Sigmoid colon (tissue), 4 donors: ENCODE data around the gene C12orf57.

Experiments
- EP300 ChIP-seq, 4 donors: sonication (generic); formaldehyde crosslinking; IDR thresholded peaks; one replicate each; pipeline ENCODE4 v1.6.1; 2017; ENCODE audit warnings: antibody characterized with exemption in 4 of 4
- TF ChIP-seq, protein P1 (sequence below), 4 experiments: fragments of 450-650 bp in 3 of 4; fragments of 200-600 bp in 1 of 4; IDR thresholded peaks; one replicate each; pipeline ENCODE4 v1.5.1; 2016 to 2019; ENCODE audit warnings: antibody characterized with exemption in 4 of 4, mild to moderate bottlenecking in 3 of 4, moderate library complexity in 2 of 4

DNA sequence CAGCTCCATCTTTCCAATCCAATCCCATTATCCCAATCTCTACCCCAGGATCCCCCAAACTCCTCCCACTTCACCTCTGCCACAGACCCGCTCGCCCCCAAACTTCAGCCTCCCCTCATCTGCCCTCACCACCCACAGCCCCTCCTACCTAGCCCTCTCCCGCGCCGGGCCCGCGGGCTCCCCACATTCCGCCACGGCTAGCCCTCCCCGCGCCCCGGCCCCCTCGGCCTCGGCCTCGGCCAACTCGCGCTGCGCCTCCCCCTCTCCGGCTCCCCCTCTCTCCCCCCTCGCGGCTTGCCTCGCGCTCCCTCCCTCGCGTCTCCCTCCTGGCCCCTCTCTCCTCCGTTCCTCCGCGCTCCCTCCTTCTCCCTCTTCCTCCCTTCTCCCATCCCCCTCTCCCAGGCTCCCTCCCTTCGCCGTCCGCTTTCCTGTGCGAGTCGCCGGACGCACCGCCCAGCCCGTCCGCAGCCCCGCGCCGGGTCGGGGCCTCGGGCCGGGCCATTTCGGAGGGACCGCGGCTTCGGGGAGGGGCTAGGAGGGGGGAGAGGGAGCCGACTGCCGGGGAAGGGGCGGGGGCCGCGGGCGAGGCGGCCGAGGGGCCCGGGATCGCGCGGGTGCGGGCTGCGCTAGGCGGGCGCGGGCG, 16.3 kb upstream of the C12orf57 start, which contains the start of gene ATN1:
- TF ChIP-seq EP300 (IDR thresholded peaks at IDR 0.05), result no peak
- TF ChIP-seq, protein P1, sequence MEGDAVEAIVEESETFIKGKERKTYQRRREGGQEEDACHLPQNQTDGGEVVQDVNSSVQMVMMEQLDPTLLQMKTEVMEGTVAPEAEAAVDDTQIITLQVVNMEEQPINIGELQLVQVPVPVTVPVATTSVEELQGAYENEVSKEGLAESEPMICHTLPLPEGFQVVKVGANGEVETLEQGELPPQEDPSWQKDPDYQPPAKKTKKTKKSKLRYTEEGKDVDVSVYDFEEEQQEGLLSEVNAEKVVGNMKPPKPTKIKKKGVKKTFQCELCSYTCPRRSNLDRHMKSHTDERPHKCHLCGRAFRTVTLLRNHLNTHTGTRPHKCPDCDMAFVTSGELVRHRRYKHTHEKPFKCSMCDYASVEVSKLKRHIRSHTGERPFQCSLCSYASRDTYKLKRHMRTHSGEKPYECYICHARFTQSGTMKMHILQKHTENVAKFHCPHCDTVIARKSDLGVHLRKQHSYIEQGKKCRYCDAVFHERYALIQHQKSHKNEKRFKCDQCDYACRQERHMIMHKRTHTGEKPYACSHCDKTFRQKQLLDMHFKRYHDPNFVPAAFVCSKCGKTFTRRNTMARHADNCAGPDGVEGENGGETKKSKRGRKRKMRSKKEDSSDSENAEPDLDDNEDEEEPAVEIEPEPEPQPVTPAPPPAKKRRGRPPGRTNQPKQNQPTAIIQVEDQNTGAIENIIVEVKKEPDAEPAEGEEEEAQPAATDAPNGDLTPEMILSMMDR (IDR thresholded peaks at IDR 0.05), result no peak
